ENCODE data around the gene ABHD16B. TPM values are rescaled to one million over a fixed set of nuclear protein-coding genes. Genes with fewer than 3 reads are reported as not detected.

The ABHD16B gene
- total and polyA plus RNA-seq, 2 of the 13 experiments (the other 11 are each of a cell fraction or from before 2014, with no cell fraction given), result not detected

DNA sequence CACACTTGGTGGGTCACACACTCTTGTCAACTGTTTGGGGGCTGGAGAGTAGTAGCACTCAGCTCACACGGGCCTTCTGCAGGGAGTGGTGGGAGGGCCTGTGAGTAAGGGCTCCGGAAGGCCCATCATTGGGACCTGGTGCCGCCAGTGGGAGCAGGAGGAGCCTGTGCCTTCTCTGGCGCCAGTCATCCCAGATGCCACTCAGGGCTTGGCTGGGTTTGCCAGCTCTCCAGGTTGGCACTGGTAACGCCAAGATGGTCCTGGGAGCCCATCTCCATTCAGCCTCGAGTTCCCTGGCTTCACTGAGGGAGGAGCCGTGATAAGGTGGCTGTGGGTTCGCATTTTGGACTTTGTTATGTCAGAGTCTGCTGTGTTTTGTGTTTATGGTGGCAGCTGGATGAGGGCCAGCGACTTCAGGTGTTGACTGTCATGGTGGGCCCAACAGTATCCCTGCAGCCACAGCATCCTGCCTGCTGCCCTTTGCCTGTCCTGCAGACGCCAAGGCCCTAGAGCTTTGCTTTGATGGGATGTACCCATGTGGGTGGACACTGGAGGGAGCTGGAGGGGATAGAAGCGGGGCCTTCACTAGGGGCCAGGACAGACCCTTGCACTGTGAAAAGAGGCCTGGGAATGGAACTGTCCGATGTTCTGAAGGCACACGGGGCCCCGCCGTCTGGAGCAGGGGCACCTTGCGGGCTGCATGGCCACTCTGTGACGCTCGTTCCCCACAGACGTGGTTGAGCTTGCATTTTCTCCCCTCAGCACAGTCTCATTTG lies 20.3 kb downstream of the ABHD16B start (continued):
- no peak for TF ChIP-seq MTERF4 (CRISPR knock-in tag; IDR thresholded peaks at IDR 0.05)
- TF ChIP-seq ZNF790 (CRISPR knock-in tag; IDR thresholded peaks at IDR 0.05; ENCODE audit: borderline replicate concordance), result no peak
- no peak for TF ChIP-seq CHCHD3 (CRISPR knock-in tag; IDR thresholded peaks at IDR 0.05)
- no peak for TF ChIP-seq ZSCAN9 (CRISPR knock-in tag; IDR thresholded peaks at IDR 0.05; ENCODE audit: borderline replicate concordance)
- no peak for TF ChIP-seq KDM2A (CRISPR knock-in tag; IDR thresholded peaks at IDR 0.05; ENCODE audit: borderline replicate concordance, low read depth)
- TF ChIP-seq ZNF607 (CRISPR knock-in tag; IDR thresholded peaks at IDR 0.05; ENCODE audit: borderline replicate concordance), result no peak
- no peak for TF ChIP-seq ARNTL (CRISPR knock-in tag; IDR thresholded peaks at IDR 0.05)
- TF ChIP-seq, protein P1, sequence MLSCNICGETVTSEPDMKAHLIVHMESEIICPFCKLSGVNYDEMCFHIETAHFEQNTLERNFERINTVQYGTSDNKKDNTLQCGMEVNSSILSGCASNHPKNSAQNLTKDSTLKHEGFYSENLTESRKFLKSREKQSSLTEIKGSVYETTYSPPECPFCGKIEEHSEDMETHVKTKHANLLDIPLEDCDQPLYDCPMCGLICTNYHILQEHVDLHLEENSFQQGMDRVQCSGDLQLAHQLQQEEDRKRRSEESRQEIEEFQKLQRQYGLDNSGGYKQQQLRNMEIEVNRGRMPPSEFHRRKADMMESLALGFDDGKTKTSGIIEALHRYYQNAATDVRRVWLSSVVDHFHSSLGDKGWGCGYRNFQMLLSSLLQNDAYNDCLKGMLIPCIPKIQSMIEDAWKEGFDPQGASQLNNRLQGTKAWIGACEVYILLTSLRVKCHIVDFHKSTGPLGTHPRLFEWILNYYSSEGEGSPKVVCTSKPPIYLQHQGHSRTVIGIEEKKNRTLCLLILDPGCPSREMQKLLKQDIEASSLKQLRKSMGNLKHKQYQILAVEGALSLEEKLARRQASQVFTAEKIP (CRISPR knock-in tag; IDR thresholded peaks at IDR 0.05; ENCODE audit: borderline replicate concordance), result no peak
- no peak for TF ChIP-seq NCOA2 (CRISPR knock-in tag; IDR thresholded peaks at IDR 0.05)
- no peak for TF ChIP-seq DR1 (CRISPR knock-in tag; IDR thresholded peaks at IDR 0.05)
- TF ChIP-seq ZC3H4 (CRISPR knock-in tag; IDR thresholded peaks at IDR 0.05; ENCODE audit: borderline replicate concordance), result no peak

Data from HepG2 (cell line).